BE2C (cell line): ENCODE measurements around the gene KLHDC9.

Source experiments
- DNase-seq: peaks from one replicate; pipeline ENCODE4 v3.0.0-alpha.2; 2020
- H3K27me3 ChIP-seq: fragments of 250-450 bp; sonication (Bioruptor Pico); 2 replicates; pipeline ENCODE4 v1.5.1; 2020; ENCODE audit warnings: mild to moderate bottlenecking
- H3K36me3 ChIP-seq: fragments of 250-450 bp; sonication (Bioruptor Pico); 2 replicates; pipeline ENCODE4 v1.5.1; 2020; ENCODE audit warnings: mild to moderate bottlenecking
- H3K4me1 ChIP-seq: fragments of 250-450 bp; sonication (Bioruptor Pico); 2 replicates; pipeline ENCODE4 v1.5.1; 2020
- H3K4me3 ChIP-seq: 2 replicates; pipeline ENCODE4 v1.5.1; 2011; ENCODE audit warnings: low read depth, low read length
- H3K9me3 ChIP-seq: fragments of 250-450 bp; sonication (Bioruptor Pico); 2 replicates; pipeline ENCODE4 v1.5.1; 2020
- TF ChIP-seq, protein P1 (sequence below): IDR thresholded peaks from 2 replicates; pipeline ENCODE4 v1.5.1; 2012; ENCODE audit warnings: mild to moderate bottlenecking, low read depth, low read length

The KLHDC9 gene

DNA sequence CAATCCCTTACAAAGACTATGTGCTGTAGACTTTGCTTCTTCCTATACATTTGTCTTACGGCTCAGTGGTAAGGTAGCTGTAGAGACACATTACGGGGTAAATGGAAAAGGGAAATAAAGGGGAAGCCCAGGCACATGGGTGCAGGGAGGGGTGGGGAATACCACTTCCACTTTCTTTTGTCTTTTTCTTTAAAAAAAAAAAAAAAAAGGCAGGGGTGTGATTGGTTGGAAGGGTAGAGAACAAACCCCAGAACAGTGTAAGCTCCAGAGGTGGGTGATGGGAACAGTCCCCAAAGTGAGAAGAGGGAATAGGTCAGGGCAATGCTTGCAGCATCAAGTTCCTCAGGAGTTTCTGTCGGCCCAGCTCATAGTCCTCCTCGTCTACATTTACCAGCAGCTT lies 23.7 kb downstream of the KLHDC9 start:
- Histone ChIP-seq H3K4me1 (peaks cover 8% of the 10 kb centered on the region), H3K27me3 (no peaks in the 10 kb centered on the region), H3K36me3 (peaks cover 55% of the 10 kb centered on the region), H3K4me3 (no peak overlapping the region), H3K9me3 (no peaks in the 10 kb centered on the region)
- DNase-seq: no peak
- TF ChIP-seq, protein P1, sequence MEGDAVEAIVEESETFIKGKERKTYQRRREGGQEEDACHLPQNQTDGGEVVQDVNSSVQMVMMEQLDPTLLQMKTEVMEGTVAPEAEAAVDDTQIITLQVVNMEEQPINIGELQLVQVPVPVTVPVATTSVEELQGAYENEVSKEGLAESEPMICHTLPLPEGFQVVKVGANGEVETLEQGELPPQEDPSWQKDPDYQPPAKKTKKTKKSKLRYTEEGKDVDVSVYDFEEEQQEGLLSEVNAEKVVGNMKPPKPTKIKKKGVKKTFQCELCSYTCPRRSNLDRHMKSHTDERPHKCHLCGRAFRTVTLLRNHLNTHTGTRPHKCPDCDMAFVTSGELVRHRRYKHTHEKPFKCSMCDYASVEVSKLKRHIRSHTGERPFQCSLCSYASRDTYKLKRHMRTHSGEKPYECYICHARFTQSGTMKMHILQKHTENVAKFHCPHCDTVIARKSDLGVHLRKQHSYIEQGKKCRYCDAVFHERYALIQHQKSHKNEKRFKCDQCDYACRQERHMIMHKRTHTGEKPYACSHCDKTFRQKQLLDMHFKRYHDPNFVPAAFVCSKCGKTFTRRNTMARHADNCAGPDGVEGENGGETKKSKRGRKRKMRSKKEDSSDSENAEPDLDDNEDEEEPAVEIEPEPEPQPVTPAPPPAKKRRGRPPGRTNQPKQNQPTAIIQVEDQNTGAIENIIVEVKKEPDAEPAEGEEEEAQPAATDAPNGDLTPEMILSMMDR: no peak

DNA sequence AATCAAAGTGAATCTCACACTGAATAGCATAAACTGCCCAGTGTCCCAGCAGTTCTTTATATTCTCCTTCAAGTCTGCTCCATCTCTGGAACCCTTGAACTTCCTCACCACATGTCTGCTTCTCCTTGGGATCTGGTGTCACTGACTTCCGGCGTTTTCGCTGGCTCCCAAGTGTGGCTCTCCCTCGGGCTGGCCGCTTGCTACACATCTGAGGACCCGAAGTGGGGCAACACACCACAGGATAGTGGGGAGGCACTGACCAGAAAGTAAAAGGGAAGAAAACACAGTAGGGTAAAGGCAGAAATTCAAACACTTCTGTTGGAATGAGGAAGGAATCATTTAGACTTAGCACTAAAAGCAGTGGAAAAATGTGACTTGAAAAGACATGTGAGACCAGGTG lies 24.8 kb downstream of the KLHDC9 start:
- peaks cover 66% of the 10 kb centered on the region for H3K36me3 ChIP-seq

DNA sequence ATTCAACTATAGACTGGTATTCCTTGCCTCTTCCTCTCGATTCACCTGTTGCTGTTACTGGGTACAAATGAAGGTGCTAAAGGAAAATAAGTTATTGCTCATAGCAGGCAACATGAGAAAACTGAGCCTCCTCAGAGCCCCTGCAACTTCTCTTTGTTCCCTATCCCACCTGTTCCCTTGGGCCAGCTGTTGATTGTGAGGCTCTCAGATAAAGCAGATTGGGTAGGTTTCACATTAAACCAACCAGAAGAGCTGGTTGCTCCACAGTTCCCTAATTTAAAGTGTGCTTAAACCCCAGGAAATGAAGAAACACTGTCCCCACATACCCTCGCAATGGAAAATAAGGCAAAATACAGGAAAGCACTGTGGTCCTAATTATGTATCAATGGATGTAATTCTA lies 29.5 kb downstream of the KLHDC9 start:
- peaks cover 69% of the 10 kb centered on the region for H3K36me3 ChIP-seq
- TF ChIP-seq, protein P1: no peak
- no peaks in the 10 kb centered on the region for H3K27me3 ChIP-seq
- no peaks in the 10 kb centered on the region for H3K9me3 ChIP-seq
- peaks cover 4% of the 10 kb centered on the region; the same call in 1 of the 2 replicates for H3K4me1 ChIP-seq
- H3K4me3 ChIP-seq: no peak overlapping the region
- DNase-seq: no peak

More for the DNA sequence above, 24.8 kb downstream of the KLHDC9 start:
- Histone ChIP-seq H3K4me3 (no peak overlapping the region), H3K9me3 (no peaks in the 10 kb centered on the region), H3K27me3 (no peaks in the 10 kb centered on the region), H3K4me1 (peaks cover 8% of the 10 kb centered on the region)
- DNase-seq: no peak
- TF ChIP-seq, protein P1: no peak

DNA sequence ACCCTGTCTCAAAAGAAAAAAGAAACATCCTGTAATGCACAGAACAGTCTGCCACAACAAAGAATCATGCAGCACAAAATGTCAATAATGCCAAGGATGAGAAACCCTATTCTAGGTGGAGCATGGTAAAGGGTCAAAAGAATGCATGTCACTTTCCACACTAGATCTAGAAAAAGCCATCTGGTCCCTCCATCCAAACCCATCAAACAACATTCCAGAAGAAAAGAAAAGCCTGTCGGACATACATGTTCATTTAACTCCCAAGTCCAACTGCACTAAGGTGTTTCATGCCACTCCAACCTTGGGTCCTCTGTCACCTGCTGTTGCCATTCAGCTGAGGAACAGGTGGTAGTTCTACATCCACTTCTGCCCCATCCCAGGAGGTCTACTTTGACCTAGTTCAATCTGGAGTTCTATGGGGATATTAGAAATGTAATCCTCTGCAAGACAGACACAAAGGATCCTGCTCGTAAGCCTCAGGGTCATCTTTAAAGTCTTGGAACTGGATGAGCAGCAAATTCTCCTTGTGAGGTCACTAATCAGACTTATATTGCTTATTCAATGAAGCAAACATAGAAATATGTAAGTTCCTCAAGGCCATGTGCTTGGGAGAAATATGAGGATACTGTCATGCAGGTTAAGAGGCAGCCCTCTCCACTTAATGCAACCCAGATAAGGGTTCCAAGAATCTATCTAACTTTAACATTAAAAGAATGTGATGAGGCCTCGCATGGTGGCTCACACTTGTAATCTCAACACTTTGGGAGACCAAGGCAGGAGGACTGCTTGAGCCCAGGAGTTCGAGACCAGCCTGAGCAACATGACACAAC lies 30.6 kb downstream of the KLHDC9 start:
- TF ChIP-seq, protein P1: no peak
- Histone ChIP-seq H3K36me3 (peaks cover 61% of the 10 kb centered on the region), H3K27me3 (no peaks in the 10 kb centered on the region), H3K4me3 (no peak overlapping the region), H3K4me1 (peaks cover 4% of the 10 kb centered on the region; the same call in 1 of the 2 replicates), H3K9me3 (no peaks in the 10 kb centered on the region)
- no peak for DNase-seq

DNA sequence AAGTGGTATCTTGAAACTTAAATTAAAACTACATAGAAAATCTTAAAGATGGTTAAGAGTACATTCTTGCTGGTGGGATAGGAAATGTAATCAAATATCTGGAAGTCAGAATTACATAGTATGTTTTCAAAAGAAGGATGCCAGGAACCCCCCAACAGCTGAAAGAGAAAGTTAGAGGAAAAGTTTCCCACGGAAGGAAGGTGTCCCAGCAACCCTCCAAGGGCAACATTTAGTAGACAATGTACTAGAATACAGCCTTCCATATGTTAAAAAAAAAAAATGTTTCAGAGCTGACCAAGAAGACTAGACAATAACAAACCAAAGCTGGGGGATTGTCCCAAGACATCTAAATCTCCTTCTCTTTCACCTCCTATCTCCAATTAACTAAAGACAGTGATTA lies 32.1 kb downstream of the KLHDC9 start:
- peaks cover 4% of the 10 kb centered on the region; the same call in 1 of the 2 replicates for H3K4me1 ChIP-seq
- no peak for DNase-seq
- H3K36me3 ChIP-seq: peaks cover 46% of the 10 kb centered on the region
- TF ChIP-seq, protein P1: no peak
- no peak overlapping the region for H3K4me3 ChIP-seq
- no peaks in the 10 kb centered on the region for H3K27me3 ChIP-seq
- H3K9me3 ChIP-seq: no peaks in the 10 kb centered on the region
